Stimulated activated CD4-positive, alpha-beta T cell treated with anti-CD3 and anti-CD28 coated beads, Interleukin-2, amount 100 ng/mL, for 24 hours (primary cell): ENCODE data around the gene AKAP8L.
"Not testable (repeated sequence)": the region's sequence is repeated elsewhere in the genome, so short reads cannot be mapped to it uniquely, and the experiment has no call there.

ENCODE experiments used
- DNase-seq, 2 donors: peaks; one replicate each; pipeline ENCODE4 v3.0.0-alpha.2; 2020

AKAP8L gene

DNA sequence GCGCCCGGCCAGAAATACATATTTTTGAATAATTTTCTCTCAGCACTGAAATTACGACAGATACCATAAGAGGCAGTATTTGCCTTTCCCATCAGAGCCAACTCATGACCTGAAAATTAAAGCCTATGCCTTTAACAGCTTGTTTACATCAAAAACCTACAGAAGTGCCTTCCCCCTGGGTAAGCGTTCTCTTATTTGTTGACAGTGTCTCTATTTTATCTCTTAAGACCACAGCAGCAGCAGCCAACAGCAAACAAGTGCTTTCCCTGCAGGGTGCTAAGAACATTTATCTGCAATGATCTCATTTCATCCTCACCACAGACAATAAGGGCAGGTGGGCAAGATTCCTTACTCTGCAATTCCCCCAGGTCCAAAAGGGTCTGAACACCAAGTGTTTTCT lies 6.0 kb downstream of the AKAP8L start:
- no peak for DNase-seq

DNA sequence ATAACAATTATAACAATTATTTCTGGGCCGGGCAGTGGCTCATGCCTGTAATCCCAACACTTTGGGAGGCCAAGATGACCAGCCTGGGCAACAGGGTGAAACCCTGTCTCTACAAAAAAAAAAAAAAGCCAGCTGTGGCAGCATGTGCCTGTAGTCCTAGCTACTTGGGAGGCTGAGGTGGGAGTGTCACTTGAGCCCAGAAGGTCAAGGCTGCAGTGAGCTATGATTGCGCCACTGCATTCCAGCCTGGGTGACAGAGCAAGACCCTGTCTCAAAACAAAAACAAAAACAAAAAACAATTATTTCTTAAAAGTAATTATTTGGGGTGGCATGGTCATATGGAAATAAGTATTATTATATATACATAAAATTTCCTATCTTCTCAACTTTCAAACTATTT lies 7.4 kb downstream of the AKAP8L start:
- DNase-seq = not testable (repeated sequence)

DNA sequence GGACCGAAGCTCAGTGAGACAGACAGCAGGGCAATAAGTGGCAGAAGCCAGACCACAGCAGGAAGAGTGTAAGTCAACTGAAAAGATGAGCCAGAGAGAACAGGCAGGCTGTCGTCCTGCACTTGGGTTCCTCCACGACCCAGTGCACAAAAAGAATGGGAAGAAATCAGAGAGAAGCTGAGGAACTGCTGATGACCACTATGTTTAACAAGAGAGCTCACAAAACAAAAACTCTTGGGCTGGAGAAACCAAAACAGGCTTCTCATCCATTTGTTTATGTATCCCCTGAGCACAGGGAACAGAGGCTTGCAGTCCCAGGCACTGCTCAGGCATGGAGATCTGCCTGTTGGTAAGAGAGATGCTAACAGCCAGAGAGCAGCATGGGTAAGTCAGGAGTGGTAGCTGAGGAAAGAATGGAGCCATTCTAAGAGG lies 14.0 kb downstream of the AKAP8L start:
- DNase-seq = no peak

- DNase-seq = no peak
Observed at GRCh38 chr19:15404097-15404779, 14.6 kb downstream of the AKAP8L start.

- no peak for DNase-seq
Observed at GRCh38 chr19:15403151-15403531, 15.6 kb downstream of the AKAP8L start.

DNA sequence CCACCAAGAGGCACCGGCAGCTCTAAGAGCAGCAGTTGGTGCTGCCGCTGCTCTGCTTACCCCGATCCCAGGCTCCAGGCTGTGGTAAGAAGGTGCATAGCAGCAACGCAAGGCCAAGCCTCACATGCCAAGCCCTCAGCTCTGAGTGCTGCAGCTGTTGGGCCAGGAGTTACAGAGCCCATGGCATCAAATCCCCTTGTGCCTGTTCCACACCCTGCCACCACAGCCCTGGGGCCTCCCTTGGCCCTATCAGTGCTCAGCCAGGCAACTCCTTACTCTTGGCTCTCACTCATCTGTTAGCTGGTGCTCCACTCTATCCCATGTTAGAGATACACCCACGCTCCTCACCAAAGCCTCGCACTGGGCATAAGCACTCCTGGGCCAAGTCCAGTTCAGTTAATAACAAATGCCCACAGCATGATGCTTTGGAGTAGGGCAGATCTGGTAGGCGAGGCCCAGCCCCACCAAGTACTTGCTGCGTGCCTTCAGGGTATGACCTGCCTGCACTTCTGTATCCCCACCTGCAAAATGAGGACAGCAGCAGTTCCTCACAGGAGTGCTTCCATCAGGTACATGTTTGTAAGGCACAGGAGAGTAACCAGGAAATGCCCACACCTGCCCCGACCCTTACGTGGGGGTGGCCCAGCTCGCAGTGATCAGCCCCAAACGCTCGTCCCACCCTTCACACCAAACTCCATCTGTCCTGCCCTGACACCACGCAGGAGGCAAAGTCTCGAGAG lies 16.2 kb downstream of the AKAP8L start:
- DNase-seq = no peak

- no peak for DNase-seq
Observed at GRCh38 chr19:15401397-15401710, 17.4 kb downstream of the AKAP8L start.

- DNase-seq = no peak
Observed at GRCh38 chr19:15400521-15401396, 18.0 kb downstream of the AKAP8L start.

DNA sequence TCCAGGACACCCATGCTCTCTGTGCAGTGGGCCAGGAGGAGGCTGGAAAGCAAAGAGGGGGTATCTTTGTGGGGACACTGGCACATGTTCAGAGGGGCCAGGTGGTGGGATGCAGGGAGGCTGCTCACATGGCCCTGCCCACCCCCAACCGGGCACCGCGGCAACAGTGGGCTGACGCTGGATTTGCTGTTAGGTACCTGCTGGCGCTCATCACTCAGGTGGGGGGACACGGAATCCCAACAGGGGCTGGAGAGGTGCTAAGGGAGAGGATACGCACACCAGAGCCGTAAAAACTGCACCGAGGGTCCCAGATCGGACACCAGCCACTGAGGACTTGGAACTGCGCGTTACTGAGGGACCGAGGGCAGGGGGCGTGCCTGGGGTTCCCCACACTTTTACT lies 19.2 kb downstream of the AKAP8L start:
- DNase-seq = no peak

- DNase-seq = no peak
Observed at GRCh38 chr19:15399234-15399515, 19.6 kb downstream of the AKAP8L start.

DNA sequence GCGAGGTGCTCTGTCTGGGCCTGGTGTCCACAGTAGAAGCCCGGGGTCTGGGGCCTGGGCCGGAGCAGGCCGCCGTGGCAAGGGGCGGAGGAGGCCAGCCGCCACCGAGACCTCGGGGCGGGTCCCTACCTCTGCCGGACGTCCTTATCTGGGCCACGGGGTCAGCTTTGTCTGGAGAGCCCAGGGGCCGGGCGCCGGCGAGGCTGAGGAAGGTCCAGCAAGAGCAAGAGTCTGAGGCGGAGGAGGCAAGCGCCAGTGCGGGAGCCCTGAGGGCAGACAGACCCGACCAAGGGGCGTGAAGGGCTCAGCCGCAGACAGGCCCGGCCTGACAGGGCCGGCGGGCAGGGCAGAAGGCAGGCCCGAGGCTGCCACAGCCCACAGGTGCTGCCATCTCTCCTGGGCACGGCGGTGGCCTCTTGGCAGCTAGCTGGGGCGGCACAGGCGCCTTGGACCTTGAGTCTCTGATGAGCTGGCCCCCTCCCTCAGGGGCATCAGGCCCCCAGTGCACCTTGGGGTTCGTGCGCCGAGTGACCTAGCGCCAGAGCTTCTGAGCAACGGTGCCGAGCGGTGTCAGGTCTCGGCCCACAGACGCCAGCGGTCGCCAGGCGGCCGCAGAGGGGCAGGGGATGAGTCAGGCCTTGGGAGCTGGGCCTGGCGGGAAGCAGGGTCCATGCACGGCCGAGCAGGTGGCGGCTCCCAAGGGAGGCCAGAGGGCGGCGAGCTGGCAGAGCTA lies 20.1 kb downstream of the AKAP8L start:
- no peak for DNase-seq

- DNase-seq = no peak
Observed at GRCh38 chr19:15397782-15398181, 21.0 kb downstream of the AKAP8L start.

- no peak for DNase-seq
Observed at GRCh38 chr19:15397236-15397635, 21.6 kb downstream of the AKAP8L start.

DNA sequence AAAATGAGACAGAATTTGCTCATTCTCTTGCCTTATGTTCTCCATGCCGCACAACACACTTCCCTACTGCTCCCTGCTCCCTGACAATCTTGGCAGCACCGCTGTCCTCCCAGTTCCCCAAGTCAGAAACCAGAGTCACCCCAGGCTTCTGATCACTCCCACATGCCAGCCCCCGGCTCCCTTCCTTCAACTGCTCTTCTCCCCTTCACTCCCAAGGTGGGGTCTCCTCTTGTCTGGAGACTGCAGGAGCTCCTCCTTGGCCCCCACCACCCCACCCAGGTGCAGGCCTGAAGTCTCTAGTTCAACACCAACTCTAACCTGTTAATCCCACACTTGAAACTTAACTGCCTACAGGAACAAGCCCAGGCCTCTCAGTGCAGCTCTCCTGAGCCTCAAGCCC lies 22.4 kb downstream of the AKAP8L start:
- DNase-seq = no peak

DNA sequence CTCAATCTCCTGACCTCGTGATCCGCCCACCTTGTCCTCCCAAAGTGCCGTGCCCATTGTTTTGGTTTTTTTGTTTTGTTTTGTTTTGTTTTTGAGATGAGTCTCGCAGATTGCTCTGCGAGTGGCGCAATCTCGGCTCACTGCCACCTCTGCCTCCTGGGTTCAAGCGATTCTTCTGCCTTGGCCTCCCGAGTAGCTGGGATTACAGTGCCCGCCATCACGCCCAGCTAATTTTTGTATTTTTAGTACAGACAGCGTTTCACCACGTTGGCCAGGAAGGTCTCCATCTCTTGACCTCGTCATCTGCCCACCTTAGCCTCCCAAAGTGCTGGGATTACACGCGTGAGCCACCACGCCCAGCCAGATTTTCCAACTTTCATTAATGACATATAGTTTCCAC lies 23.5 kb downstream of the AKAP8L start:
- DNase-seq = not testable (repeated sequence)

DNA sequence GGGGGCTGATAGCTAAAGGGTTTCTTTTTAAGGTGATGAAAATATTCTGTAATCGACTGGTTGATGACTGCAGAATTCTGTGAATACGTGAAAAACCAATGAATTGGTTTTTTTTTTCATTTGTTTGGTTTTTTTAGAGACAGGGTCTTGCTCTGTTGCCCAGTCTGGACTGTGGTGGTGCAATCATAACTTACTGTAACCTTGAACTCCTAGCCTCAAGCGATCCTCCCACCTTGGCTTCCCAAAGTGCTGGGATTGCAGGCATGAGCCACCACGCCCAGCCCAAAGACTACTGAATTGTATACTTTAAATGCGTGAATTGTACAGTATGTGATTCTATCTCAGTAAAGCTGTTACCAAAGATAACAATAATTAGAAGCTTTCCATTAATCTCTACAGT lies 24.4 kb downstream of the AKAP8L start:
- no peak for DNase-seq

DNA sequence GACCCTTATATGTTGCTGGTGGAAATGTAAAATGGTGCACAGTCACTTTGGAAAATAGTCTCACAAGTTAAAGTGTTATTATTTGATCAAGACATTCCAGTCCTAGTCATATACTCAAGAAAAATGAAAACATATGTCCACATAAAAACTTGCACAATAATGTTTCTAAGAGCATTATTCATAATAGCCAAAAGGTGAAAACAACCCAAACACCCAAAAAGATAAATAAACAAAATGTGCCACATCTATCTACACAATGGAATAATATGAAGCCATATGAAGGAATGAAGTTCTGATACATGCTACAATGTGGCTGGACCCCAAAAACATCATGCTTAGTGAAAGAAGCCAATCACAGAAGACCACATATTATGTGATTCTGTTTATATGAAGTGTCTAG lies 24.8 kb downstream of the AKAP8L start:
- no peak for DNase-seq

GRCh38 chr19:15390814-15391213 lies 28.0 kb downstream of the AKAP8L start:
- no peak for DNase-seq

GRCh38 chr19:15381864-15382263 lies 36.9 kb downstream of the AKAP8L start:
- DNase-seq = no peak

DNA sequence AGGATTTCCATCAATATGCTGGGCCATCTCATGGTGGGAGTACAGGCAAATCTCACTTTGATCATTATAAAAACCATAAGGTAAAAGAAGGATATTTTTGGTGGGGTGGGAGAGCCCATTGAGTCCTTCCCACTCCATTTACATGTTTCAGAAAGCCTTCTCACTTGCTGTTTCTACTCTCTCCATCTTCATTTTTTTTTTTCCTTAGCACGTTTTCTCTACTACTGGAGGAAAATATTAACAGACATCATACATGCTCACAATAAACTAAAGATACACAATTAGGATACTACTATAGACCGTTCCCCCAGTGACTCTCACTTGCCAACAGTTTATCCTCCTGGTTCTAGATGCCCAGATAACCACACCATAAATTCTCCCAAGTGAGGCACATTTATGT lies 37.4 kb downstream of the AKAP8L start:
- no peak for DNase-seq

DNA sequence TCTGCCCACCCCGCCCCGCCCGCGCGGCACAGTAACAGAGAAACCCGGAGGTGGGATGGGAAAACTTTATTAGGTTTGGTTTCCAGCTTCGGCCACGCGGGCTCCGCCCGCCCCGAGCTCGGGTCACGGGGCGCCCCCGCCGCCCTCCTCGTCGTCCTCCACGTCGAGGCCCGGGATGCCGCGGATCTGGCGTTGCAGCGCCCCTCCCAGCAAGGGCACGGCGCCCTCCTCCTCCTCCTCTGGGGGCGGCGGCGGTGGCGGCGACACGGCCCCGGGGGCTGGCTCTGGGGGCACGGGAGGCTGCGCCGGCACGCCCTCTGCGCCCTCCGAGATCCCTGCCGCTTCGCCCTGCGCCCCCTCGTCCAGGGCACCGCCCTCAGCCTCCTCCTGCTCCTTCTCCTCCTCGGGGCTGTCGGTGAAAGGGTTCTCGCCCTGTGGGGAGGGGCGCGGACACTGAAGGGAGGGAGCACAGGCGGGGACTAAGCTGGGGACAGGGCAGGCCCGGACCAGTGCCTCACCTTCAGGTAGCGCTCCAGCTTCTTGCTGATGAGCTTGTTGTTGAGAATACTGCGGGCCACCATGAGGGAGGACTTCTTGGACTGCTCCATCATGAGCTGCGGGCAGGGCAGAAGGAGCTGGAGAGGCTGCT lies 38.7 kb downstream of the AKAP8L start:
- DNase-seq = peak in 1 of 2 donors; percentile 54

DNA sequence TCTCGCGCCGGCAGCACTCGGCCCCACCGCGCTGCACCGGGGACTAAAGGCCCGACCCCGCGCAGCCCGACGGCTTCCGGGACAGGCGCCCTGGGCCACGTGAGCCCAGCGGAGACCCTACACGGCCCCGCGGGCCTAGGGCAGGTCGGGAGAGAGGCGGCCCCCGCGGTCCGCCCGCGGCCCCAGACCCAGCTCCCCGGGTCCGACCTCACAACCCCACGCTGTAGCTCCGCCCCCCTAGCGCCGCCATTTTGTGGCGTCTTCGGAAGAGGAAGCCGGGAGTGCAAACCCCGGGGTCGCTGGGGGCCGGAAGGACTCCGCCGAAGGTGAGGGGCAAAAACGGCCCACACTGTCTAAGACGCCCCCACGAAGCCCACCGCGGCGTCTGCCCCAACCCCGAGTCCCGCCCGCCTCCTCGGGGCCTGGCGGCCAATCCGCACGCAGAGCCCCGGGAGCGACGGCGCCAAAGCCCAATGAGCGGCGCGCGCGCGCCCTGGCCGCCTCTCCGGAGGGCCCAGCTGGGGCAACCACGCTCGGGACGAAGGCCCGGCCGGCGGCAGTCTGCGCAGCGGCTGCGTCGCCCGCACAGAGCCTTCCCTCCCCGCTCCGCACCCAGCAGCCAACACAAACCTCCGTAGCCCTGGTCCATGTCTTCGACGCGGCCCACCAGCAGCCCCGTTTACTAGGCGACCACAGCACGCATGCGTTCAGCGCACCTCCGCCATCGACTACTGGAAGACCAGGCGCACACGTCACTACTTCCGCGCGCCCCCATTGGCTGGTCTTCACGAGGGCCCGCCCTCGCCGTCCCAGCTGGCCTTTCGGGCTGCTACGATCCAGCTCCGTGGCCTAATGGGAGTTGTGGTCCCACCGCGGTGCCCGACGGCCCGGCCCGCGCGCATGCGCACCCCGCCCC lies 39.4 kb downstream of the AKAP8L start, which contains the start of gene AKAP8:
AKAP8 (minus strand) TSS at position 705 of the 916 bp plus-strand sequence; CDS start at position 649, 56 bp downstream.
- DNase-seq = peak; percentile 97 to 98
